Astrocyte (in vitro differentiated cells and primary cell): ENCODE data around the gene AGTR1.

Experiments used
- CTCF ChIP-seq: IDR thresholded peaks from 2 replicates; pipeline ENCODE4 v1.5.1; 2011; ENCODE audit warnings: low read depth, mild to moderate bottlenecking, inconsistent platforms, low read length, moderate library complexity; ENCODE audit not compliant: insufficient read depth
- EZH2 ChIP-seq: IDR thresholded peaks from 2 replicates; pipeline ENCODE4 v1.6.1; 2012; ENCODE audit warnings: mild to moderate bottlenecking, low read length, inconsistent platforms; ENCODE audit not compliant: insufficient read depth

GRCh38 chr3:148739720-148740119 lies 42.0 kb downstream of the AGTR1 start:
- TF ChIP-seq CTCF (no peak), EZH2 (no peak)
